Brain pericyte (primary cell): ENCODE data around the gene DNAH11.
"Not testable (repeated sequence)": the region's sequence is repeated elsewhere in the genome, so short reads cannot be mapped to it uniquely, and the experiment has no call there.

Experiments used
- DNase-seq: peaks from one replicate; pipeline ENCODE4 v3.0.0-alpha.2; 2012; ENCODE audit warnings: low read depth, low spot score

Gene DNAH11

DNA sequence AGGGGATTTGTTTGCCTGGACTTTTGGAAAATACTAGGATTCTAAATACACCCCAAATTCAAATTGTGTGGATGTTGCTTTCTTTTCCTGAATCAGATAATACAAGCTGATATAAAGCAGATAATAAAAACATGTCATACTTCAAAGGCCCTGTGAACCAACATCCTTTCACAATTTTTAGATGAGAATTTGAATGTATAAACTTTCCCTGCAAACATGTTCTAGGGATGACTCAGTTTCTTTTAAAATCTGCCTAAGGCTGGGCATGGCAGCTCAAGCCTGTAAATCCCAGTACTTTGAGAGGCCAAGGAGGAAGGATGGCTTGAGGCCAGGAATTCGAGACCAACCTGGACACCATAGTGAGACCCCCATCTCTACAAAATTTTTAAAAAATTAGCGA lies 340.7 kb downstream of the DNAH11 start:
- DNase-seq, result not testable (repeated sequence)

DNA sequence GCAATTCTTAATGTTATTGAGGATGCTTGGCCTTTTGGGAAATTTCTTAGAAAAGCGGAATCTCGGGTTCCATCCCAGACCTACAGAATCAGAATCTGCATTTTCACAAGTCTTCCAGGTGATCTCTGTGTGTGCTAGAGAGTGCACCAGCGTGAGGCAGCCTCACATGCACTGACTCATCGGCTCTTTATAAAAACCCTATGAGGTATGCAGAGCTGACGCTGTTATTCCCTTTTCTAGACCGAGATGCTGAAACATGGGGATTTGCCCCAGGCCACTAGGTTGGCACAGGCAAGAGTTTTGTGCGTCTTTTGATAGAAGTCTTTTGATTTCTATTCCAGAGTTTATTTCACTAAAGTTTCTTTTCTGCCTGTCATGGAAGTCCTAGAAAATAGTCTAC lies 341.7 kb downstream of the DNAH11 start:
- DNase-seq, result no peak

GRCh38 chr7:21886396-21886795 lies 343.6 kb downstream of the DNAH11 start:
- no peak for DNase-seq

DNA sequence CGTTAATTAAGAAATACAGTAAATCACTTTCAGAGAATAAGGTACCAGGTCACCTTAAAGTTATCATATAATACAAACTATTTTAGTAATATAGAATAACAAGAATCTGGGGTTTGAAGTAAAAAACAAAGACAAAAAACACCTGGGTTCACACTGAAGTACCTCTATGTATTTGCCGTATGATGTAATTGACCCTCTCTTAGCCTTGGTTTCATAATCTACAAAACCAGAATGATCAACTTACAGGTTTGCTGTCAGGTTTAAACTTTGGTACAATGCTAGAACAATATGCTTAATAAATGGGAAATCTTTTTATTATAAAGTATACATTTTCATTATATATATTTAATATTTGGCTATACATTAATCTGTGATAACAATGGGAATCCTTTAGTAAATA lies 344.5 kb downstream of the DNAH11 start:
- no peak for DNase-seq

- DNase-seq, result no peak
Observed at GRCh38 chr7:21887779-21888178, 344.9 kb downstream of the DNAH11 start.

DNA sequence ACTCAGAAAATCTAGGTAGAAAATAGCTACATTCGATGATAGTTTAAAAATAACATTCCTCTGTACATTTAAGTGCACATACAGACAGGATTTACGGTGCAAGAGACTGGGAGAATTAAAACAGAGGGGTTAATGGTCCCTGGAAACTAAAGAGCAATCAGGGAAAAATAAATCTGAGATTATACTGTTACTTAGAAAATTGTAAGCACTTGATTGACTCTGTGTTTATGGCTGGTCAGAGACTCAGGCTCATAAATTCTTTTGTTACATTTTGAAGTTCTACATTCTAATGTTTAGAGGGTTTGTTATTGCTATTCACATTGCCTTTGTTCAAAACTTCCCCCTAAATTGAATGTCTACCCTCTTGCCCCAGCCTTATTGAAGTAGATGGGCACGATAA lies 348.5 kb downstream of the DNAH11 start:
- DNase-seq, result no peak

- DNase-seq, result no peak
Observed at GRCh38 chr7:21893401-21893800, 350.6 kb downstream of the DNAH11 start.

- DNase-seq, result no peak
Observed at GRCh38 chr7:21898265-21898930, 355.6 kb downstream of the DNAH11 start.

DNA sequence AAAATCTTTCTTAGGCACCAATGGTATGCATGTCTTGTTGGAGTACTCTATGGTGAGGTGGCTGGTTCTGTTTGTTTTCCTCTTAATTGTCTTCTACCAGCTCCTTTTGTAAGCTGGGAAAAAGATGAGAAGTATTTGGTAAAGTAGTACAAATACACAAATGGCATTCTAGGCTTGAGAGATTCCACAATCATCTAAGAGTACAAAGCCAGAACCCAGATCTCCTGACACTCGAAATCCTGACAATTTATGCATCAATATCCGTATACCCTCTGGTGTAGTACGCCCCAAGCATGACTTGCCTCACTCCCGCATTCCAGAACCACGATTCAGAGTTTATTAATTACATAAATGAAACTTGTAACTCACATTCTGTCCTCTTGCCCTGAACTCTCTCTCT lies 359.4 kb downstream of the DNAH11 start:
- no peak for DNase-seq

DNA sequence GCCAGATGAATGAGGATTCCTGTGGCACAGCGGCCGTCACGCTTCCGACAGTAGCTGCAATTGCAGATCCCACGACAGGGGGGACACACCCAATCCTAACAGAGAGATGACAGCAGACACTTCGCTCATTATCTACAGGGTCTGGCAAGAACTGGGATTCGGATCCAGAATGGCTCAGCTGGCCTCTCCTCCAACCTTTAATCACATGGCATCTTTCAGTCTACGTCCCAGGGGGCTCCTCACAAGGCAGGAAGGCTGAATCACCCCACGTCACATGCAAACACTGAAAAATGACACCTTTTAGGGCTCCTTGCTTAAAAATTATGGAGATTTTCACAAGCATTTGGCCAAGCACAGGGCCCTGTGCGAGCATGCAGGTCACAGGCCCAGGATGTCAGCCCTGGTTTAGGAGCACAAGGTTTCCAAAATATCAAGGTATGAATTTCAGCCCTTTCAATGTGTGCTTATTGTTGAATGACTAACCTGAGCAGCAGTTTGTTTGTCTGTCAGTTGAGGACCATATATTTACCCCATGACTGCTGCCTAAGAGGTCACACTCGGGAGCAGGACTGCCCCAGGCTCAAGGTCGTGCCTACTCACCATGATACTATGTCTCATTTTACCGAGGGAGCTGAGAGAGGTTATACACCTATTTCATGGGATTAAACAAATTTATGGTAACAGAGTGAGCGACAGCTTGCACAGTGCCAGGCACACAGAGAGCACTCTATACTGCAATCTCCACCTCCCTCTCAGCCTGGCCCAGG lies 360.4 kb downstream of the DNAH11 start:
- no peak for DNase-seq

GRCh38 chr7:21908746-21909145 lies 365.9 kb downstream of the DNAH11 start:
- no peak for DNase-seq

- DNase-seq, result no peak
Observed at GRCh38 chr7:21910253-21910652, 367.4 kb downstream of the DNAH11 start.

DNA sequence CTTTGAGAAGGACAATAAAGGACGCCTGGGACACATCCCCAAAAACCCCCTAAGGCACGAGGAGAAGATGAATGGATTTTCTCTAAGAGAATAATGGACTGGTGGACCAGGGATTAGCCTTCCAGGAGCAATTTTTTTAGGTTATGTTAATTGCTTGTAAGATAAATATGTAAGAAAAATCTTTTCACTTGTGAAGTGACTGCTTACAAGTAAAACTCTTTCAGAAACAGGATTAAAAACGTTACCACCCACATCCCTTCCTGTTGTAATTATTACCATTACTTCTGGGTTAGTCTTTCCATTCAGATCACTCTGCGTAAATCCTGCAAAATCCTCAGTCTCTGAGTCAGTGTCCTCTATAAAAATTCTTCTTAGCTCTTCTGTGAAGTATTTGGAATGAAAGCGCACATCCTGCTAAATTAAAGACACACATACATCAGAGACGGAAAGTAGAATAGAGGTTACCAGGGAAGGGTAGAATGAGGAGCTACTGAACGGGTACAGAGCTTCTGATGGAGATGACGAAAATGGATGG lies 368.6 kb downstream of the DNAH11 start:
- no peak for DNase-seq

DNA sequence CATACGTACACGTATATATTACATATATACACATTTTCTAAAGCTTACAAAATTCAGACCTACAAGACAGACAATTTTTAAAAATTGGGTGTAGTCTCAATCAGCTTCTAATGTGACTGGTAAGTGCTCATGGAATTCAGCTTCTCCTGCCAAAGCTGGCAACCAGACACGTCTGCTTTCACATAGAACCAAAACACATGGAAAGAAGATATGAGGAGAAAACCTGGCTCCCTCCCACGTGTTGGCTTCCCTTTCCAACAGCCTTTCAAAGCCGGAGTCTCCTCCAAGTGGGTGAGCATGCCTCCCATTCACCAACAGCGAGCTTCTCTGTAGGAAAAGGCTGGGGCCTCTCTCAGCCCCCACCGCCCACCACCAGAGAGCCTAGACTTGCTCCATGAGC lies 369.5 kb downstream of the DNAH11 start:
- DNase-seq, result no peak

- DNase-seq, result no peak
Observed at GRCh38 chr7:21912931-21913780, 370.3 kb downstream of the DNAH11 start.

DNA sequence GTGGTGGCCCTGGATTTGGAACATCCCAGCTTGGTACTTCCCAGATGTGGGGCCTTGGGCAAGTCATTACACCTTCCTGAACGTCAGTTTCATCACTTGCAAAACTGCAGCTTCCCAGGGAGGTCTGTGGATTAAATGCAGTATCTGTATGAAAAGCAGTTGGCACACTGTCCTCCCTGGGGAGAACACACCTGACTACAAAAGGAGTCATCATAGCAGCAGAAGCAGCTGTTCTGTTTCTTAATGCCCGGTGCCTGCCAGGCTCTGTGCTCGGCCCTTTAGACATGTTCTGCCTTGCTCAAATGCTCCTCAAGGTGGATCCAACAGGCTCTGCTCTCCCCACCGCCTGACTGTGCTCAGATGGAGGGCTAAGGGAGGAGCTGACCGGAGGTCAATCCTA lies 371.8 kb downstream of the DNAH11 start:
- no peak for DNase-seq

GRCh38 chr7:21915140-21915539 lies 372.3 kb downstream of the DNAH11 start:
- no peak for DNase-seq

DNA sequence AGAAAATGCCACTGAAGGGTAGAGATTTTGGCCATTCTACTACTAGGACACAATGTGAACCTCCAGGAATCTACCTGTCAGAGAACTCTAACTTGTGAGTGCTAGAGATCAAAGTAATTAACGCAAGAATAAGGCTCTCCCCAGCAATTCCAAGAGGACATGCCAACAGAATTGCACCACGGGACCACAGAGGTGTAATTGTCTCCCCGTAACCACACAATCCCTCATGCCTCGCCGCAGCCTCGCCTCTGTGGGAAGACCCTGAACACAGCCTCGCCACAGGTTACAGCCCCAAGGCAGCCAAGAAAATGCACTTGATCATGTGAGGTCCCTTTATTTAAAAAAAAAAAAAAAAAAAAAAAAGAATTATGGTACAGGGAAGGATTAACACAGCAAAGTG lies 373.3 kb downstream of the DNAH11 start:
- no peak for DNase-seq

DNA sequence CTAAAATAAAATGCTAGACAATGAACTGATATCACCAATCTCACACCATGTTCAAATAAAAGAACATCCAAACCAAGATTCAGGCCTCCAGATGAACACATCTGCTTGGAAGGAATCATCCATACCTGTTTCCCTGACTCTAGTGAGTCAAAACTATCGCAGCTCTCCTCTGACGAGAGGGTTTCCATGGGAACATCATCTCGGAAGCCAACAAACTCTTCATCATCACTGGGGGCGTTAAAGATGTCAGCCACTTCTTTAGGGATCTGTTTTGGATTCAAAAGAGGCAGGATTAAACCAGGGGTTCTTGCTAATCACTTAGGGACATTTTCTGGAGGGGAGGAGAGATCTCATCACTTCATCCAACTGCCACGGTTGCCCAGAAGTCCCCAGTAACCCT lies 373.8 kb downstream of the DNAH11 start:
- no peak for DNase-seq

GRCh38 chr7:21918216-21918615 lies 375.4 kb downstream of the DNAH11 start:
- no peak for DNase-seq

GRCh38 chr7:21920936-21921335 lies 378.1 kb downstream of the DNAH11 start:
- no peak for DNase-seq

GRCh38 chr7:21922605-21923004 lies 379.8 kb downstream of the DNAH11 start:
- DNase-seq, result no peak
